ENCODE results near the gene ZCCHC8.
"Not testable (repeated sequence)": the region's sequence is repeated elsewhere in the genome, so short reads cannot be mapped to it uniquely, and the experiment has no call there.

The ZCCHC8 gene

DNA sequence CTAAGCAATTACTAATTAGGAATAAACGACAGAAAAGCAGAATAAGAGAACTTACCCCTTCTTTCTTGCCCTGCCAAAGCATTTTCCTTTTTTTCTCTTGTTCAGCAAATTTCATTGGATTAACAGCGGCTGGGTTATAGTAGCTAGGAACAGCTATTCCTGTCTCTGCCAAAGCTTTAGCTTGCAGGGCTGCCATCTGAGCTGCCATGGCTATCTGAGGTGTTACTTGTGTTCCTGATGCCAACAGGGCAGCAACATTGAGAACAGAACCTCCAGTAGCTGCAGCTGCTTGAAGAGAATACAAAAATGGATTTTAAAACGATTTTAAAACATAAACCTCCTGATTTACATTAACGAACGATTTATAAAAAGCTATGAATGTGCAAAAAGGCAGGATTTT lies 7.4 kb upstream of the ZCCHC8 start:
- DNase-seq (ENCODE audit: low read depth in 3 of 3), result no peak

DNA sequence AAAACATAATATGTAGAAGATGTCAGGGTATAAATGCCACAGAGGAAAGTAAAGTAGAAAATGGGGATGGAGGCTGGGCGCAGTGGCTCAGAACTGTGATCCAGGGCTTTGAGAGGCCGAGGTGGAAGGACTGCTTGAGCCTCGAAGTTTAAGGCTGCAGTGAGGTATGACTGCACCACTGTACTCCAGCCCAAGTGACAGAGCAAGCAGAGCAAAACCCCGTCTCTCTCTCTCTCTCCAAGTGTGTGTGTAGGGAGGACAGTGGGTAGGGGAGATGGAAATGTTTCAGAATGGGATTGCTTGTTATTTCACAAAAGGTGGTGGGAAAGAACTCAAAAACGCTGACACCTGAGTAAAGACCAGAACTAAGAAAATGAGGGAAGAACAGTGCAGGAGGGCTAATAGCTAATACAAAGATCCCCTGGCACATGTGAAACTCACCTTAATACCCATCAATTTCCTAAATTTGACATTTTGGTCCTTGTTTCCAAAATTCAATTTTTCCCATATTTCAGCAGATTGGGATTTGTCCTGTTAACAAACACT lies 5.7 kb upstream of the ZCCHC8 start:
- DNase-seq (ENCODE audit: low read depth in 3 of 3), result no peak

- no peak for DNase-seq (ENCODE audit: low read depth in 3 of 3)
These were observed 4.8 kb upstream of the ZCCHC8 start for GRCh38 chr12:122505419-122506051.

- DNase-seq (ENCODE audit: low read depth in 3 of 3), result no peak
These were observed 3.3 kb upstream of the ZCCHC8 start for GRCh38 chr12:122503783-122504590.

- DNase-seq (ENCODE audit: low read depth in 3 of 3), result no peak
These were observed 2.5 kb upstream of the ZCCHC8 start for GRCh38 chr12:122503147-122503751.

- DNase-seq (ENCODE audit: low read depth in 3 of 3), result no peak
These were observed 807 bp upstream of the ZCCHC8 start for GRCh38 chr12:122501489-122501989.

- peak; percentile 9 to 34 (median 18) for DNase-seq (ENCODE audit: low read depth in 3 of 3)
These were observed 594 bp downstream of the ZCCHC8 start for GRCh38 chr12:122499991-122500684.

- DNase-seq (ENCODE audit: low read depth in 3 of 3), result no peak
These were observed 5.5 kb downstream of the ZCCHC8 start for GRCh38 chr12:122495258-122495657.

DNA sequence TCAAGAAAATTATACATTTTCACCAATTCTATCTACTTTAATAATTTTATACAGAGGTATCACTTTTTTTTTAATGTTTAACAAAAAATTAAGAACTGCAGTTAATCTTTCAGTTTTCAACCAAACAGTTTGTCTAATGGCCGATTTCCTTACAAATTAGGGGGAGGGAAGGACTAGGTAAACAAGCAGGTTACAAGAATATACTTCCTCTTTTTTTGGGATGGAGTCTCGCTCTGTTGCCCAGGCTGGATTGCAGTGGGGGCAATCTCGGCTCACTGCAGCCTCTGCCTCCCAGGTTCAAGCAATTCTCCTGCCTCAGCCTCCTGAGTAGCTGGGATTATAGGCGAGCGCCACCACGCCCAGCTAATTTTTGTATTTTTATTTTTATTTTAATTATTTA lies 7.5 kb downstream of the ZCCHC8 start:
- not testable (repeated sequence) for DNase-seq (ENCODE audit: low read depth in 3 of 3)

GRCh38 chr12:122491991-122492390 lies 8.7 kb downstream of the ZCCHC8 start:
- DNase-seq (ENCODE audit: low read depth in 3 of 3), result no peak

- no peak for DNase-seq (ENCODE audit: low read depth in 3 of 3)
These were observed 11.7 kb downstream of the ZCCHC8 start for GRCh38 chr12:122489038-122489437.

GRCh38 chr12:122487807-122488206 lies 12.9 kb downstream of the ZCCHC8 start:
- DNase-seq (ENCODE audit: low read depth in 3 of 3), result not testable (repeated sequence)

- DNase-seq (ENCODE audit: low read depth in 3 of 3), result no peak
These were observed 13.8 kb downstream of the ZCCHC8 start for GRCh38 chr12:122486805-122487426.

GRCh38 chr12:122486360-122486759 lies 14.4 kb downstream of the ZCCHC8 start:
- DNase-seq (ENCODE audit: low read depth in 3 of 3), result not testable (repeated sequence)

- DNase-seq (ENCODE audit: low read depth in 3 of 3), result not testable (repeated sequence)
These were observed 16.3 kb downstream of the ZCCHC8 start for GRCh38 chr12:122484385-122484784.

DNA sequence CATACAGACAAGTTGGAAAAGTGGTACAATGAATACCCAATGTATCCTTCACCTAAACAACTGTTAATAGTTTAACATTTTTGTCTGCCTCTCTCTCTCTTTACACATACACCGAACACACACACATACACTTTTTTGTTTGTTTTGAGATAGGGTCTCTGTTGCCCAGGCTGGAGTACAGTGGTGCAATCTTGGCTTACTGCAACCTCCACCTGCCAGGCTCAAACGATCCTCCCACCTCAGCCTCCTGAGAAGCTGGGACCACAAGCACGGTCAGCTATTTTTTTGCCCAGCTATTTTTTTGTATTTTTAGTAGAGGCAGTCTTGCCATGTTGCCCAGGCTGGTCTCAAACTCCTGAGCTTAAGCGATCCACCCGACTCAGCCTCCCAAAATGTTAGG lies 16.8 kb downstream of the ZCCHC8 start:
- DNase-seq (ENCODE audit: low read depth in 3 of 3), result no peak

GRCh38 chr12:122481861-122482260 lies 18.9 kb downstream of the ZCCHC8 start:
- no peak for DNase-seq (ENCODE audit: low read depth in 3 of 3)

DNA sequence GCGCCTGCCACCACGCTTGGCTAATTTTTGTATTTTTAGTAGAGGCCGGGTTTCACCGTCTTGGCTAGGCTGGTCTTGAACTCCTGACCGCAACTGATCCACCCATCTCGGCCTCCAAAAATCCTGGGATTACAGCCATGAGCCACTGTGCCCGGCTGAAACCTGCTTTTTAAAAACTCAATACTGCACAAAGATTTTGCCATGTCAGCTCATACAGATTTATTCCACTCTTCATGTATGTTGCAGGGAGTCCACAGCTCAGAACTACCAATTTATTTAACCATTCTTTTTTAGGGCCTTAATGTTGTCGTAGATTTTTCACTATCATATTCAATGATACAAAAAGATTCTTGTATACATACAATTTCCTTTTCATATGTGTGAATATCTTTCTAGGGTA lies 20.0 kb downstream of the ZCCHC8 start:
- DNase-seq (ENCODE audit: low read depth in 3 of 3), result no peak

DNA sequence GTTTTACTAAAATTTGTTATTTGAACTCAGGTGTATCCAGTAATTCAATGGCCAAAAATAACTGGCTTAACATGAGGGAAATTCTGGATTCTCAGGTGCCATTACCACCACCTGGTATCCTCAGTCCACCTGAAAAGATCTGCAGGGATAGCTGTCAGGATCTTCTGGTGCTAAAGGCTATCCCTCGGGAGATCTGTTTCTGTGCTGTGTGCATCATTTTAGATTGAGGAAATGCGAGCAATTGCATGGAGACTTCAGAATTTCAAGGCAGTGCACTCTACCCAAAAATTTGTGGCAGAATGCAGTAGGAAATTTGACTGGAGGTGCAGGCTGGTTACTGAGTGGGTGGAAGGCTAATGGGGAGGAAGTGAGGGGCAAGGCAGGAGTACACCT lies 26.4 kb downstream of the ZCCHC8 start:
- DNase-seq (ENCODE audit: low read depth in 3 of 3), result no peak

- DNase-seq (ENCODE audit: low read depth in 3 of 3), result peak; percentile 11 to 76 (median 32)
These were observed 27.0 kb downstream of the ZCCHC8 start for GRCh38 chr12:122473543-122474323.
